ENCODE data around the gene VSX1.
A peak's percentile ranks its signal among the peaks of the same experiment; 100 is the strongest.

Gene VSX1

GRCh38 chr20:25064561-25065071 lies 17.3 kb downstream of the VSX1 start:
- no peak for DNase-seq

DNA sequence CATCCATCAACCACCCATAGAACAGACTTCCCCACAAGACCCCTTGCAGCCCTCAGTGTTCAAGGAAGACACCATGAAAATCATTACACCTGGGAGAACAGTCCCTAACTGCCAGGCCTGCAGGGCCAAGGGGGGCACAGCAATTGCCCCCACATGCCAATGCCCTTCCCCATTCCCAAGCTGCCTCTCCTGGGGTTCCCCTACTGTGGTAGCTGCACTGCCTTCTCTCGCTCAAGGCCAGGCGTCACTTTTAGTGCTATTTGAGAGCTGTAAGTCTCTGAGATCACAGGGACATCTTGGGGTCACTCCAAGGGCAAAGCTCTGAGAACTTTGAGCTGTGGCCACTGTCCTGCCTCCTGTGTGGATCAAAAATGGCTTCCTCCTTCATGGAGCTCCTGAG lies 18.0 kb downstream of the VSX1 start:
- DNase-seq: no peak

DNA sequence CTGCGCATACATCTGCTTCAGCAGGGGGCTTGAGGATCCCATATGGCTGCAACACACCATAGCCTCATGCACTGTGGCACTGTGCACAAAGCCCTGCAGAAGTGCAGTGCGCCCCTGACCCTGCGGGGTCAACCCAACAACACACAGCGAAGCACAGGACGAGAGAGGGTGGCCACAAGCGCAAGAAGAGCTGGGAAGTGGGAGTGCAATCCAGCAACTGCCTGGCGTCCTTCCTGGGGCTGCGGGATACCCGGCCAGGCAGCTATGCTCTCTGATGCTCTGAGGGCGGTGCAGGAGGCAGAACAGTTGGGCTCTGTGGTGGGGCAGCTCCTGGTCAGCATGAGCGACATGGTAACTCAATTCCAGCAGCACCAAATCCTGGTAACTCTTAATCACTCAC lies 18.4 kb downstream of the VSX1 start:
- DNase-seq: no peak

DNA sequence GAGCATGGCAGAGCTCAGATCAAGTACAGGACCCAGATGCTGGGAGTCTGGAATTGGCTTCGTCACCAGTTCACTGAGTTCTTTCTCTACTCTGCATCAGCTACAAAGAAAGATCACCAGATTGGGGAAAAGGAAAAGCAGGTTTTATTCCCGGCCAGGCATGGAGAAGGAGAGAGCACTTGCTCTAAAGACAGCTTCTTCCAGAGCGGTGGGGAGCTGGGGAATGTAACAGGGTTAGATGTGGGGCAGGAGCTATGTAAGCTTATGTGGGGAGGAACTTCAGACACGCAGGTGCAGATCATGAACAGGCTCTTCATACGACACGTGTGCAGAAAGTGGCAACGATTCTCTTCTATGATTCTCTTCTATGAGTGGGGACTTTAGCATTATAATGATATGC lies 19.1 kb downstream of the VSX1 start:
- DNase-seq: no peak

DNA sequence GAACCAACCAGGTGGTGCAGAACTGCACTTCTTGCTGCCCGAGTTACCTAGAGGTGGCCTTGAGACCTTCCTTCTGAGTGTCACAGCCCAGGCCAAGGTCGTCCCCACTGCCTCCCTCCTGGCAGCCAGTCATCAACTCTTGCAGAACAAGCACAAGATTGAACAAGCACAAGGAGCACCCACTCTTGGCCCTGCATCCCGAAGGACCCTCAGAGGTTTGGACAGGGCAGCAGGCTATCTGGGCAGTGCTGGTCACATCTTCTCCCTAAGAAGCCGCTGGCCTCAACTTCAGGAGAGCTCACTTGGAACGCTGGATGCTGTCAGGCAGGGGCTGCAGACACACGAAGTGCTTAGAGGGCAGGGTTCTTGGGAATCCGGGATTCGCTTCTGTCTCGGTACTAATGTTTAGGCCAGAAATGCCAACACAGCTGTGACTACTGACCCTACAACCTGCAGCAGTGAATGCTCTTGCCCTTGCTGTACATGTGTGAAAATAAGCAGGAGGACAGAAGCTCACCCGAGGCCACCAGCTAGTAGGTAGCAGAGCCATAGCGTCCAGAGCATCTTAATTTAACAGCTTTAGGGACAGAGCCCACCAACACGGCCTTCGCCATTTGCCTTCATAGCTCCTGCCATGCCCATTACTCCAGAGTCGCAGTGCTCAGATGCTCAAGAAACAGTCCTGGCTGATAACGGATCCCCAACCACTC lies 20.0 kb downstream of the VSX1 start:
- DNase-seq: no peak

DNA sequence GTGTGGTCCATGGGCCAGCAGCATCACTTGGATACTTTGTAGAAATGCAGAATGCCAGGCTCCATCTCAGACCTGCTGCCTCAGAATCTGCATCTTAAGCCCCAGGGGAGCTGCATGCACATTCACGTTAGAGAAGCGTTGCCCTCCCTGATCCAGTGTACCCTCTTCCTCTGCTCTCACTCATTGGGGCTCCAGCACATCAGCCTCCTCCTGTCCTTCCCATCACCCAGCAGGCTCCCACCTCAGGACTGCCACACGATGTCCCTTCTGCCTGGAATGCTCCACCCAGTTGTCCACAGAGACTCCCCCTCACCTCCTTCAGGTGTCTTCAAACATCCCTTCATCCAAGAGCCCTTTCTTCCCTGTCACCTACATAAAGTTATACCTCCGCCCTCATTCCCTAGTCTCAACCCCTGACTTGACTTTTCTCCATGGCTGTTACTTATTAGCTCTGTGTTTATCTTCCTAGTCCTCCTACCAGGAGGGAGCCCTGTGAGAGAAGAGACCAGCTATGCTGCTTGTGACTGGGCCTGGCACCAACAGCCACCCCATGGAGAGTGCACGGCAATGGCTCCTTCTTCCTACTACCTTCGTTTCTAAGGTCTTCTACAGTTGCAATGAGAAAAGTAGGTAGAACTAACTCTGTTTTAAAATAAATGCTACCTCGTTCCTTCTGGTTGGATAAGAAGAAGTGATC lies 20.7 kb downstream of the VSX1 start:
- DNase-seq: no peak

- no peak for DNase-seq
Observed at GRCh38 chr20:25059866-25060465, 22.0 kb downstream of the VSX1 start.

GRCh38 chr20:25058847-25059810 lies 22.8 kb downstream of the VSX1 start:
- peak; percentile 28 for DNase-seq

DNA sequence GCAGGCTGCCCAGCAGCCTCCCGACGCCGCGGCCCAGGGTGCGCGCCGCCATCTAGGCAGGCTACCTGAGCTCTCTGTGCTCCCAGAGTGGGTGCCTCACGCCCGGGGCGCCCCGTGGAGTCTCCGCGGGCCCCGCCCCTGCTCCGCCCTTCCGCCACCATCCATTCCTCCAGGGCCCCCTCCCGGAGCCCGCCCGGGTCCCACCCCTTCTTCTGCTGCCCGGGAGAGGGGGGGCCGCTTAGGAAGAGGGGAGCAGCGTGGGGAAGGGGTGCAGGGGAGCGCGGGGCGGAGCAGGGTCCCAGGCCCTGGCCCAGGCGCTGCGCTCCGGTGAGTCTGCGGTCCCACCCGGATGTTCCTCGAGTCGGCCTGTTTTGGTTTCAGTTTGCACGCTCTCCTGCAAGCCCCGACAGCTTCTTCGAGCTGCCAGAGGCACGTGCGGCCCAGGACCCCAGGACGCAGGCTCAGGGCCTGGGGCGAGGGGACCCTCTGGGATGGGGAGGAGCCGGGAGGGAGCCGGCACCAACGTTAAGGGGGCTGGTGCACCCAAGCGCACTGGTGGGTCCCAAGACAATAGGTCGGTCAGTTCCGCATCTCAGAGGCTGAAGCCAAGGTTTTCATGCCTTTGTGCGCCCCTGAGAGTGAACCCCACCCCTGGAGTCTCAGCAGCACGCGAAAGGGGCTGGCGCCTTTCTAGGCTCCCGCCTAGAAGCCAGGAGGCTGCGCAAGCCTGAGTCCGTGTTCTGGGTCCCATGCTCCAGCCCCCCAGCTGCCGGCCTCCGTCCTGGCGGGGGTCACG lies 23.7 kb downstream of the VSX1 start, which contains the start of gene ACSS1:
ACSS1 (minus strand) TSS at position 89 of the 796 bp plus-strand sequence; CDS start at position 52, 37 bp downstream.
- DNase-seq: peak; percentile 49

GRCh38 chr20:25057234-25058050 lies 24.5 kb downstream of the VSX1 start:
- DNase-seq: peak; percentile 62

DNA sequence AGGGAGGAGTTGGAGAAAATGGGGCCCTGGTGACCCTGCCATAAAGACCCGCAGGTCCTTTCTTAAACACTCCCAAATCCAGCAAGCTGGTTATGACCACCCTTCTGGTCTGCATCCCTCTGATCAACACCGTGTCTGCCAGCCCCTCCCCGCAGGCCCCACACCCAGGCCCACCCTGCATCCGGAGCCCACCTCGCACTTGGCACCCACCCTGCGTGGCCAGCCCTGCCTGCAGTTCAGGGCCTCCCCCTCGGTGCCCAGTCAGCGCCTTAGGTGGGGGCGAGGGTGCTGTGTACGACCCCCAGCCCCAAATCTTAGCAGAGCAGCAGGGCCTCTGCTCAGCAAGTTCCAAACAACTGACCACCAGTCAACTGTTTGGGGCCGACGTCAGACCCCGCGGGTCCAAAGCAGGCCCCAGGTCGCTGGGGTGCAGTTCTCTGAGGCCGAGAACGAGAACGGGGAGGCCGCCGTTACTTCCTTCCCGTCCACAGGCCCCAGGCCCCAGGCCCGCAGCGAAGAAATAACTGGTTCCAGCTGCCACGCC lies 25.2 kb downstream of the VSX1 start:
- DNase-seq: no peak

DNA sequence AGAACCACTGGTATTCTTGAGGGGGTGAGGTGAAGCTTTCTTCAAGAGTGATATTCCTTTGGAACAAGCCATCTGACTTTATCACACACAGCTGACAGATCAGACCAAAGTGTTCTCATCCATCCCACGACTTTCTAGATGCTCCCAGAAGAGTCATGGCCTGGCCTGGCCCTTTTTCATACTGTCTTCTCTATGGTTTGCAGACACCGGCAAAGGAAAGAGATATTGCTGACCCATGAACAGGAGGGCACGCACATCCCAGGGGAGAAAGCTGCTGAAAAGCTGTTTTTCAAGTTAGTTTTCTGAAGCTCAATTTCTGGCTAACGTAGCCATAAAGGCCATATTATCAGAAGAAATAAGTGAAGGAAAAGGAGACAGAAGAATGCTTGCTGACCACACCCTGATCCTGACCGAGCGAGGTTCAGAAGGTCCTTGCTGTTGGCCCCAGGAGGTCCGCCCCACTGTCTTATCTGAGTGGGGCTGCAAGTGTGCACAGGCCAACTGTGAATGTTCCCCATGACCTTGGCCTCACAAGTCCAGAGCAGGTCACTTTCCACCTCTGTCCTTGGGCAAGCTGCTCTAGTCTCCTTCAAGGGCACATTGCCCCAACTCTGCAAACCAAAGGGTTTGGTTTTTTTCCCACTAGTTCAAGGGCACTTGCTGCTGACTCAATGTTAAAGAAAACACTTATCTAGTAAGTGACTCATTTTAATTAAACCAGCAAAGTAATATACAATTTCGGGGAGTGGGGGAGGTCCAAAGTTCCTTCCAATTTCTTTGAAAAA lies 26.0 kb downstream of the VSX1 start:
- DNase-seq: no peak

DNA sequence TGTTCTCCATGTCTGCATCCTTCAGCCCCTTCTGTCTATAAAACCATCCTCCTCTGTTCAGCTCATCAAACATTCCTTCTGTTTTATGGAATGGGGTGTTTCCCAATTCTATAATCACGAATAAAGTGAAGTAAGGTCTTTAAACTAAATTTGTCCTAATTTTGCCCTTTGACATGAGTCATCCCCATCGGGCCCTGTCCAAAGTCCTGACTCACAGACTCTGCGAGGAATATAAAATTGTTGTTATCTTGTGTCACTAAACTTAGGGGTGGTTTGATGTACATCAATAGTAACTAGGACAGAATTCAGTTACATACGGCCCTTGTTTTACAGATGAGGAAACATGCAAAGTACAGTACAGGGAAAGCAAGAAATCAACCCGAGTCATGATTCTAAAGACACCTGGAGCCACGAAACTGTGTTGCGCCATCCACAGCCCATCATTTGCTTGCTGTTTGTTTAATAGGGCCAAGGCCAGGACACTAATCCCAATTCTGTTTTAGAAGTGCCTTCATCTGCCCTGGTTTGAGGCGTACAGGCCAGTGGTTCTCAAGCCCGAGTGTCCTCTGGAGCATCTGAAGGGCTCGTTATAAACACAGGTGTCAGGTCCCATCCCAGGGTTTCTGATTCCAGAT lies 26.8 kb downstream of the VSX1 start:
- DNase-seq: no peak

GRCh38 chr20:25054096-25054820 lies 27.7 kb downstream of the VSX1 start:
- no peak for DNase-seq

- no peak for DNase-seq
Observed at GRCh38 chr20:25053255-25054031, 28.5 kb downstream of the VSX1 start.

DNA sequence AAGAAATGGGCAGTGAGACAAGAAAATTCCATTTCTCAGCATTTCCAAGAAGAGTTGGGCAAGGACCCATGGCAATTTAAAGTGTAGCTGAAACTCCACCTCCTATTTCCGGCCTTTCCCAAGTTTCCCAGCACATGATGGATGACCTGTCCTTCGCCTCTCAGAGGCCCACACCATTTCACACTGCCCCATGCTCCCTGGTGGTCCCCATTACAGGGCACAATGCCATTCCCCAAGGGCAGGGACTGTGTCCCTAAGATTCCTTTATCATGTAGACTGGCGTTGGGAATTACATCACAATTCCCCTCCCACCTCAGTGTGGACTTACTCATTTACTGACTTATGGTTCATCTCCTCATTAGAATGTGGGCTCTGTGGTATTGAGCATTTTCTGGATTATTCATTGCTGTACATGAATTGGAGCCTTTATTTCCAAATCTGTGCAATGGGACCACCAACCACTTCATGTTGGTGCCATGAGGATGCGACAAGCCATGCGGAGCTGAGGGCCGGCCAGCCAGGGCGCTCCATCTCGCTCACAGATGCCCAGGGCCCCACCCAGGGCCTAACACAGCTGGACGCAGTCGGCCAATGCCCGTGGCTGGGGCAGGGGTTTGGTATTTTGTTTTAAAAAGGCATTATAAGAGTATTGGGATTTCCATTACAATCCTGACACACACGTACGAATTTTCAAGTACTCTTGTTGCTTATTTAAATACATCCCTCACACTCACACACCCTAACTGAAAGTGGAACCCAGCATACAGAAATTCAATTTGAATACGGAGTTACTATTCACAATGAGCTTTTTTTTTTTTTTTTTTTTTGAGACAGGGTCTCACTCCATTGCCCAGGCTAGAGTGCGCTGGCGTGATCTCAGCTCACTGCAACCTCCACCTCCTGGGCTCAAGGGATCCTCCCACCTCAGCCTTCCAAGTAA lies 29.4 kb downstream of the VSX1 start:
- no peak for DNase-seq
